Thyroid gland (tissue), 4 donors: ENCODE measurements around the gene MACF1.

Source experiments
- POLR2A ChIP-seq, 2 donors: fragments of 450-650 bp; IDR thresholded peaks; one replicate each; pipeline ENCODE4 v1.6.1; 2017; ENCODE audit warnings: antibody characterized with exemption in 2 of 2, mild to moderate bottlenecking in 2 of 2, moderate library complexity in 1 of 2
- TF ChIP-seq, protein P1 (sequence below), 6 experiments: fragments of 200-600 bp in 3 of 6; fragments of 450-650 bp in 3 of 6; sonication (generic) in 3 of 6; IDR thresholded peaks; one replicate each; pipeline ENCODE4 v1.5.1; 2016 to 2019; ENCODE audit warnings: antibody characterized with exemption in 6 of 6, mild to moderate bottlenecking in 2 of 6, inconsistent platforms in 1 of 6, moderate library complexity in 1 of 6

DNA sequence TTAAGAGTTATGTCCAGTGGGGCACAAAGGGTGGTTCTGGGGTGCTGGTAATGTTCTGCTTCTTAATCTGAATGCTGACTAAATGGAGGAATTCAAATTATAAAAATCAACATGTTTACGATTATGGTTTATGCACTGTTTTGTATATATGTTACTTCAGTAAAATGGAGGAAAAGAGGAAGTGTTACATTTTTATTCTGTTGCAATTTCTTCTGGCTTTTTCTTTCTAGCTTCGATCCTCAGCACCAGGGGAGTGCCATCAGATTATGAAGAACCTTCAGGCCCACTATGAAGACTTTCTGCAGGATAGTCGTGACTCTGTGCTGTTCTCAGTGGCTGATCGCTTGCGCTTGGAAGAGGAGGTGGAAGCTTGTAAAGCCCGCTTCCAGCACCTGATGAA lies 105.5 kb downstream of the MACF1 start:
- TF ChIP-seq, protein P1, sequence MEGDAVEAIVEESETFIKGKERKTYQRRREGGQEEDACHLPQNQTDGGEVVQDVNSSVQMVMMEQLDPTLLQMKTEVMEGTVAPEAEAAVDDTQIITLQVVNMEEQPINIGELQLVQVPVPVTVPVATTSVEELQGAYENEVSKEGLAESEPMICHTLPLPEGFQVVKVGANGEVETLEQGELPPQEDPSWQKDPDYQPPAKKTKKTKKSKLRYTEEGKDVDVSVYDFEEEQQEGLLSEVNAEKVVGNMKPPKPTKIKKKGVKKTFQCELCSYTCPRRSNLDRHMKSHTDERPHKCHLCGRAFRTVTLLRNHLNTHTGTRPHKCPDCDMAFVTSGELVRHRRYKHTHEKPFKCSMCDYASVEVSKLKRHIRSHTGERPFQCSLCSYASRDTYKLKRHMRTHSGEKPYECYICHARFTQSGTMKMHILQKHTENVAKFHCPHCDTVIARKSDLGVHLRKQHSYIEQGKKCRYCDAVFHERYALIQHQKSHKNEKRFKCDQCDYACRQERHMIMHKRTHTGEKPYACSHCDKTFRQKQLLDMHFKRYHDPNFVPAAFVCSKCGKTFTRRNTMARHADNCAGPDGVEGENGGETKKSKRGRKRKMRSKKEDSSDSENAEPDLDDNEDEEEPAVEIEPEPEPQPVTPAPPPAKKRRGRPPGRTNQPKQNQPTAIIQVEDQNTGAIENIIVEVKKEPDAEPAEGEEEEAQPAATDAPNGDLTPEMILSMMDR (IDR thresholded peaks at IDR 0.05) = no peak
- no peak for TF ChIP-seq POLR2A (IDR thresholded peaks at IDR 0.05)
